NB4 (cell line): Measurements from ENCODE around the gene APRT.

Experiments used
- POLR2A ChIP-seq: IDR thresholded peaks from 2 replicates; pipeline ENCODE4 v1.6.1; 2011; ENCODE audit warnings: mild to moderate bottlenecking; ENCODE audit not compliant: insufficient read length; ENCODE audit errors: extremely low read depth
- TF ChIP-seq, protein P1 (sequence below): IDR thresholded peaks from one replicate; pipeline ENCODE4 v1.5.1; 2012; ENCODE audit warnings: low read depth, low read length
- TF ChIP-seq, protein P2 (sequence below): IDR thresholded peaks from 2 replicates; pipeline ENCODE4 v1.6.1; 2011; ENCODE audit warnings: low read depth, low read length

DNA sequence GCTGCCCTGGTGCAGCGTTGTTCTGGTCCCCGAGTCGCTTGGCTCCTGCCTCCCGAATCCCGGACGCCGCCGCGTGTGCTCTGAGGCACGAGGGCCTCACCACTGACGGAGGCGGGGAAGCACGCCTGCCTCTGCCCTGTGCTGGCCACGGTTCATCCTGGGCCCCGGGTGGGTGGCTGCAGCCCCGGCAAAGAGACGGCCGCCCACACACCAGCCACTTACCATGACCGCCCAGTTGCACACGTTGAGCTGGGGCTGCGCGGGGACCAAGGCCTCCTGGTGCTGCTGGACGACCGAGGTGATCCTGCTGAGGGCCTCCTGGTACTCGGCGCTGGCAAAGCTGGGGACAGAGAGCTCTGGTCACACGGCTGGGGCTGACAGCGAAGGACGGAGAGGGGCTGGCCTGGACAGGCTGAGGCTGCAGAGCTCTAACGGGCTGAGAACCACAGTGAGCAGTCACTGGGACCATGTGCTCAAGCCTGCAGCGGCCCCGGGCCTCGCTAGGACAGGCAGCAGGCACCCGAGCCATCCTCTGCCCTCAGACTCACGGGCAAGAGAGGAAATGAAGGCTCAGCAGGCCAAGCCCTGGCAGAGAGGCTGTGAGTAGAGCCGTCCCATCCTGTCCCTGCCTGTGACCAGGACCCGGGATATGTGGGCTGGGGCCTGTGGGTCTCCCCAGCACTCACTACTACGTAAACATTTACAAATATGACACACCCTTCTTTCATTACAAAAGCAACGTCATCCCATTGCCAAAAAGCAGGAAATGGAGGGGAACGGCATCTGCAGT is 6.3 kb upstream of the APRT start:
- TF ChIP-seq, protein P1, sequence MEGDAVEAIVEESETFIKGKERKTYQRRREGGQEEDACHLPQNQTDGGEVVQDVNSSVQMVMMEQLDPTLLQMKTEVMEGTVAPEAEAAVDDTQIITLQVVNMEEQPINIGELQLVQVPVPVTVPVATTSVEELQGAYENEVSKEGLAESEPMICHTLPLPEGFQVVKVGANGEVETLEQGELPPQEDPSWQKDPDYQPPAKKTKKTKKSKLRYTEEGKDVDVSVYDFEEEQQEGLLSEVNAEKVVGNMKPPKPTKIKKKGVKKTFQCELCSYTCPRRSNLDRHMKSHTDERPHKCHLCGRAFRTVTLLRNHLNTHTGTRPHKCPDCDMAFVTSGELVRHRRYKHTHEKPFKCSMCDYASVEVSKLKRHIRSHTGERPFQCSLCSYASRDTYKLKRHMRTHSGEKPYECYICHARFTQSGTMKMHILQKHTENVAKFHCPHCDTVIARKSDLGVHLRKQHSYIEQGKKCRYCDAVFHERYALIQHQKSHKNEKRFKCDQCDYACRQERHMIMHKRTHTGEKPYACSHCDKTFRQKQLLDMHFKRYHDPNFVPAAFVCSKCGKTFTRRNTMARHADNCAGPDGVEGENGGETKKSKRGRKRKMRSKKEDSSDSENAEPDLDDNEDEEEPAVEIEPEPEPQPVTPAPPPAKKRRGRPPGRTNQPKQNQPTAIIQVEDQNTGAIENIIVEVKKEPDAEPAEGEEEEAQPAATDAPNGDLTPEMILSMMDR, result no peak
- no peak for TF ChIP-seq POLR2A
- TF ChIP-seq, protein P2, sequence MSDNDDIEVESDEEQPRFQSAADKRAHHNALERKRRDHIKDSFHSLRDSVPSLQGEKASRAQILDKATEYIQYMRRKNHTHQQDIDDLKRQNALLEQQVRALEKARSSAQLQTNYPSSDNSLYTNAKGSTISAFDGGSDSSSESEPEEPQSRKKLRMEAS, result no peak
